ENCODE measurements around the gene SRRD.

DNA sequence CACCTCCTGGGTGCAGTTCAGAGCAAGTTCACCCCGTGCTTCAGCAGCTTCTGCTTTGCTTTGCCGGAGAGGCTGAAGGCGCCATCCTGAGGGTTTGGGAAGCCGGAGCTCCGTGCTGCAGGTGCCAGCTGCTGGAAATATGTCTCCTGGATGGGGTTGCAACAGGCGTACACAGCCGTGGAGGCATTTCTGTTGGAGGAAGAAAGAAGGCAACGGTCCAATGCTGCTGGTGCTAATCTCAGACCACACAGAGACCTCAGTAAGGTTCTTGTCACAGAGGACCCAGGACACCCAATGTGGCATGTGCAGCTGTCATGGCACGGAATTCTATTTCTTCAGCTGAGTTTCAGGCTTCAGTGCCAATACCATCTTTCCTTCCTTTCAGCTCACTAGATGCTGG lies 30.5 kb upstream of the SRRD start:
- TF ChIP-seq, protein P1, sequence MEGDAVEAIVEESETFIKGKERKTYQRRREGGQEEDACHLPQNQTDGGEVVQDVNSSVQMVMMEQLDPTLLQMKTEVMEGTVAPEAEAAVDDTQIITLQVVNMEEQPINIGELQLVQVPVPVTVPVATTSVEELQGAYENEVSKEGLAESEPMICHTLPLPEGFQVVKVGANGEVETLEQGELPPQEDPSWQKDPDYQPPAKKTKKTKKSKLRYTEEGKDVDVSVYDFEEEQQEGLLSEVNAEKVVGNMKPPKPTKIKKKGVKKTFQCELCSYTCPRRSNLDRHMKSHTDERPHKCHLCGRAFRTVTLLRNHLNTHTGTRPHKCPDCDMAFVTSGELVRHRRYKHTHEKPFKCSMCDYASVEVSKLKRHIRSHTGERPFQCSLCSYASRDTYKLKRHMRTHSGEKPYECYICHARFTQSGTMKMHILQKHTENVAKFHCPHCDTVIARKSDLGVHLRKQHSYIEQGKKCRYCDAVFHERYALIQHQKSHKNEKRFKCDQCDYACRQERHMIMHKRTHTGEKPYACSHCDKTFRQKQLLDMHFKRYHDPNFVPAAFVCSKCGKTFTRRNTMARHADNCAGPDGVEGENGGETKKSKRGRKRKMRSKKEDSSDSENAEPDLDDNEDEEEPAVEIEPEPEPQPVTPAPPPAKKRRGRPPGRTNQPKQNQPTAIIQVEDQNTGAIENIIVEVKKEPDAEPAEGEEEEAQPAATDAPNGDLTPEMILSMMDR (IDR thresholded peaks at IDR 0.05): no peak
- TF ChIP-seq POLR2A (IDR thresholded peaks at IDR 0.05): no peak
